GM11168 (cell line): ENCODE data around the gene NOTO.
"Not testable (repeated sequence)": the region's sequence is repeated elsewhere in the genome, so short reads cannot be mapped to it uniquely, and the experiment has no call there.

Experiments
- in situ Hi-C: fragments of 300-500 bp; cut with MboI; formaldehyde crosslinking; loops from one replicate; pipeline ENCODE4 v1.12.0; 2022; ENCODE audit warnings: low sequenced_read_pairs; ENCODE audit not compliant: unreplicated experiment

Gene NOTO

GRCh38 chr2:73187549-73187948, 14.8 kb upstream of the NOTO start:
- in situ Hi-C loops: no loop called here

GRCh38 chr2:73197579-73197978, 4.8 kb upstream of the NOTO start:
- in situ Hi-C loops: no loop called here

GRCh38 chr2:73200281-73200680, 2.1 kb upstream of the NOTO start:
- in situ Hi-C loops: not testable (repeated sequence)

DNA sequence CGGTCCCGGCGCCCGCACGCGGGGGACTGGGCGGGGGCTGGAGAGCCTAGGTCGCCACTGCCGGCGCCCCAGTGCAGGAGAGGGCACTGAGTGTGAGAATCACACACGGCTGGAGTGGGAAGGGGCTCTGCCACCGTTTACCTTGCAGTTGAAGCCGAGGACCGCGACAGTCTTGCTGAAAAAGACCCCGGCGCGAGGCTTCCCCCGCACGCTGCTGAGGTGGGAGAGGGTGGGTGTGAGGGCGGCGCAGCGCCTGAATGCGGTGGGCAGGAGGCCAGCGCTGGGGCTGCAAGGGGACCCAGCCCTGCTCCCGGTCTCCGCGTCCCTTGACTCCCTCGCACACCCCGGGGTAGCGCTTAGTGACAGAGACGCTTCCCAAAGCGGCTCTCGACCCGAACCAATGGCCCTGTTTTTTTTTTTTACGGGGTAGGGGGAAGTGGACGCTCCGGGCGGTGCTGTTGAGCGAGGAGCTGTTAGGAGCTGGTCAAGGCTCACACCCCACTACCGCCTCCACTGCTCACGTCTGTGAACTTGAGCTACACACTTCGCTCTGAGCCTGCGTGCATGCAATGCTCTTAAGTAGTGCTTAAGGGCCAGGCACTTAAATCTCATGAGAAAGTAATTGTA, 794 bp downstream of the NOTO start:
- in situ Hi-C loops: no loop called here

DNA sequence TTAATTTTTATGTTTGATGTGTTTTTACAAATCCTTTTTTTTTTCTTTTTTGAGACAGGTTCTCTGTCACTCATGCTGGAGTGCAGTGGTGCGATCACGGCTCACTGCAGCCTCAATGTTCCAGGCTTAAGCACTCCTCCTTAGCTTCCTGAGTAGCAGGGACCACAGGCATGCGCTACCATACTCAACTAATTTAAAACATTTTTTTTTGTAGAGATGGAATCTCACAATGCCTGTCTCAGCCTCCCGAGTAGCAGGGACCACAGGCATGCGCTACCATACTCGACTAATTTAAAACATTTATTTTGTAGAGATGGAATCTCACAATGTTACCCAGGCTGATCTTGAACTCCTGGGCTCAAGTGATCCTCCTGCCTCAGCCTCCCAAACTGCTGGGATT, 3.2 kb downstream of the NOTO start:
- in situ Hi-C loops: no loop called here

GRCh38 chr2:73208258-73208657, 5.9 kb downstream of the NOTO start:
- in situ Hi-C loops: no loop called here

DNA sequence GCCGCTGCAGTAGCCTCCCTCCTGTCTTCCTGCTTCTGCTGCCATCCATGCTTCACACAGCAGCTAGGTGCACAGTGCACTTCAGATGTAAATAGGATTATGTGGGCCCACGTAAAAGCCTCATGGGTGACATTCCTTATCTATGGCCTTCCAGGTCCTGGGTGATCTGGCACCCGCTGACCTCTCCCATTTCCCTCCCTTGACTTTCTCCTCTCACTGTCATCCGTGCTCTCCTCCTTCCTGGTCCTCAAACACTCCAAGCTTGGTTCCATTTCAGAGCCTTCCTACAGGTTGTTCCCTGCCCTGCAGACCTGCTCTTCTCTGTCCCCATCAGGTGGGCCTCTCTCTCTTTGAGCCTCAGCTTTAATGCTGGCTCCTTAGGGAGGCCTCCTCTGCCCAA, 7.6 kb downstream of the NOTO start:
- in situ Hi-C loops: no loop called here

- in situ Hi-C loops: no loop called here
Observed at GRCh38 chr2:73210696-73211095, 8.3 kb downstream of the NOTO start.

DNA sequence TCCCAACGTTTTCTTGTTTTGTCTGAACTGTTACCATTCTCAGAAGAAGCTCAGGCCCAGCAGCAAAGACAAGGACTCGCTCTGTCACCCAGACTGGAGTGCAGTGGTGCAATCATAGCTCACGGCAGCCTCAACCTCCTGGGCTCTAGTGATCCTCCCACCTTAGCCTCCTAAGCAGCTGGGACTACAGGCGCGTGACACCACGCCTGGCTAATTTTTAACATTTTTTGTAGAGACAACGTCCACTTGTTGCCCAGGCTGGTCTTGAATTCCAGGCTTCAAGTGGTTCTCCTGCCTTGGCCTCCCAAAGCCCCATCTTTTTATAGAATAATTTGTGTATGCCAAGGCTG, 9.7 kb downstream of the NOTO start:
- in situ Hi-C loops: no loop called here

DNA sequence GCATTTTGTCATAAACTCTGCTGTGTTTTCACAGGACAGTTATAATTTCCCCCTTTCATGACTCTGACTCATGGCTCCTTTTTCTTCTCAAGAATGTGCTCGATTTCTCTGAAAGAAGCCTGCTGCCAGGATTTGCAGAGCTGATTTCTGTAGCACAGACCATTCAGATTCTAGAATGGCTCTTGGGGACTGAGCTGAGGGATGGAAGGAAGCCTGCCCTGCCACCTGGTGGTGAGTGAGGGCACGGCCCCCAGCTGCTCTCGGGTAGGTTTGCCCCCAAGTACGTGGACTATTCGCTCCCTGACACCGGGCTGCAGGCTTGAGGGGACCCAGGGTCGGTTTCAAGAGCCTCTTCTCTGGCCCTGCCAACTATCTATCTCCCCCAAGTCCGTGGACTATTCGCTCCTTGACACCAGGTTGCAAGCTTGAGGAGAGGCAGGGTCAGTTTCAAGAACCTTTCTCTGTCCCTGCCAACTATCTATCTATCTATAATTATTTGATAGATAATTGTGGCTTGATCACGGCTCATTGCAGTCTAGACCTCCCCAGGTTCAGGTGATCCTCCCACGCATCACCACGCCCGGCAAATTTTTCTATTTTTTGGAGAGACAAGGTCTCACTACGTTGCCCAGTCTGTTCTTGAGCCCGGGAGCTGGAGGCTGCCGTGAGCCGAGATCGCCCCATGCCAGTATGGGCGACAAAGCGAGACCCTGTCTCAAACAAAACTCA, 10.2 kb downstream of the NOTO start:
- in situ Hi-C loops: no loop called here

- in situ Hi-C loops: no loop called here
Observed at GRCh38 chr2:73214120-73215035, 12.0 kb downstream of the NOTO start, which contains the start of gene SMYD5. Gene SMYD5, plus strand, starts transcription at chr2:73214245. Its CDS starts 22 bp downstream, at chr2:73214267.

- in situ Hi-C loops: no loop called here
Observed at GRCh38 chr2:73215254-73215653, 12.9 kb downstream of the NOTO start.

DNA sequence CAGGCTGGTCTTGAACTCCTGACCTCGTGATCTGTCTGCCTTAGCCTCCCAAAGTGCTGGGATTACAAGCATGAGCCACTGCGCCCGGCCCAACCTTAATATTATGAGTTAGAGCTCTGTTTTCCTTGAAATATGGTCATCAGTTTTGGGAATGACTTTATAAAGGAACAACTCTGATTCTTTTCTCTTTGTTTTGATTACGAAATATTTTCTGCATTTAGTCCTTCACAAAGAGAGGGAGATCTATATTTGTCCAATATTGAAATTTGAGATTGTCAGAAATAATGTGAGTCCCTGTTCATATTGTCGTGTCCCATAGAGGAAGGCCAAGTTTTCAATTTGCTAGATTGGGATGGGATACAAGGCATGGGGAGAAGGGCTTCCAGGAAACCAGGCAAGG, 14.8 kb downstream of the NOTO start:
- in situ Hi-C loops: no loop called here

GRCh38 chr2:73217826-73218225, 15.5 kb downstream of the NOTO start:
- in situ Hi-C loops: no loop called here

- in situ Hi-C loops: no loop called here
Observed at GRCh38 chr2:73218298-73218697, 15.9 kb downstream of the NOTO start.

DNA sequence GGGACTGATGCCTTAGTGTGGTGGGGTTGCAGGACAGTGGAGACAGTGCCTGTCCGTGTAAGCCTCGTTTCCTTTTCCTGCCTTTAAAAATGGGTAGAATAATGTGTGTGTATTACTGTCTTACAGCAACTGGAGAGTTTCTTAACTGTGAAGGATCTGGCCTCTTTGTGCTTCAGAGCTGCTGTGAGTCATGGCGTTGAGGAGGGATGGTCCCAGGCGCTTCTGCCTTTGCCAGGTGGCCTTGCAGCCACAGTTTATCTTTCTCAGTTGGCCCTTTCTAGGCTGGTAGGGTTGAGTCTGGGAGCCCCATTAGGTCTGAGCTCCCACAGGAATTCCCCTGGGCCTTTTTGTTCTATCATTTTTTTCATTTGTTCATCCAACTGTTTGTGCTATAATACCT, 21.4 kb downstream of the NOTO start:
- in situ Hi-C loops: no loop called here

GRCh38 chr2:73225513-73226360, 23.4 kb downstream of the NOTO start:
- in situ Hi-C loops: no loop called here

DNA sequence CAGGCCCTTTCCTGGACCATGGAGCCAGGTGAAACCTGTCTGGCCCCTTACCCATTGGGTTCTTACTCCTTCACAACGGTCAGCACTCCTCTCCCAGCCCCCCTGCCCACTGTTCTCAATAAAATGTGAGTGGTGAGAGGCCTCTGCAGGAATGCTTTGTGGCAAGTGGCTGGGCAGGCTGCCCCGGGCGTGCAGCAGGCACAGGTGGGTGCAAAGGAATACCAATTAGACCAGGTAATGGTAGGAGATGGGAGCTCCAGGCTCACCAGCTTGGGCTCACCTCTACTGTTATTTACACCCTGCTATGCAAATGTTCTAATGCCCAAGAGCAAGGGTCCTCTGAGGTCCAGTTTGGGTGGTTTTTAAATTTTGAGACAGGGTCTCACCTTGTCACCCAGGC, 24.7 kb downstream of the NOTO start:
- in situ Hi-C loops: no loop called here

DNA sequence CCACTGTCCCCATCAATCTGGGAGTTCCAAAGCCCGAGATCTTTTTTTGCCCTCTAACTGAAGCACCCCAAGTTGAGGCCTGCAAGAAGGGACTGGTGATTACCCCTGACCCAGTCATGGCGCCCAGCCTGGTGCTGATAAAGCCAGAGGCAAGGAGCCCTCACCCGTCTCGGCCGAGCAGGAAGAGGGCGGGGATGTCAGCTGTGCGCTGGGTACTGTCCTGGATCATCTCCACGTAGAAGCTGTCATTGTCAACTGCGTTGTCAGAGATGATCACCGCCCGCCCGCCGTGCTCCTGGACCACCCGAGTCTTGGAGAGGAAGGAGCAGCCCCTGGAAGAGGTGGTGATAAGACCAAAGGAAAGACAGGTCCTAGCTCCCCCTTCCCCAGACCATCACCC, 26.3 kb downstream of the NOTO start:
- in situ Hi-C loops: no loop called here
